GM19467 (cell line): ENCODE measurements around the gene DZIP1.
"Not testable (repeated sequence)": the region's sequence is repeated elsewhere in the genome, so short reads cannot be mapped to it uniquely, and the experiment has no call there.

ENCODE experiments used
- ATAC-seq: cut with Tn5 transposase; IDR thresholded peaks from one replicate; pipeline ENCODE4 v1.9.1; 2021; ENCODE audit warnings: mild to moderate bottlenecking, moderate library complexity; ENCODE audit not compliant: unreplicated experiment

DZIP1 gene

GRCh38 chr13:95644601-95645052 is at the start of gene DZIP1:
Gene DZIP1, minus strand, starts transcription at chr13:95644706. Its CDS starts 2,677 bp downstream, at chr13:95642029.
- ATAC-seq: no peak

GRCh38 chr13:95690986-95691385 is 46.5 kb upstream of the DZIP1 start:
- not testable (repeated sequence) for ATAC-seq

- ATAC-seq: no peak
Measured at GRCh38 chr13:95689582-95689926, 45.0 kb upstream of the DZIP1 start.

- not testable (repeated sequence) for ATAC-seq
Measured at GRCh38 chr13:95684960-95685359, 40.5 kb upstream of the DZIP1 start.

- ATAC-seq: no peak
Measured at GRCh38 chr13:95684418-95684817, 39.9 kb upstream of the DZIP1 start.

GRCh38 chr13:95679722-95680121 is 35.2 kb upstream of the DZIP1 start:
- no peak for ATAC-seq

- no peak for ATAC-seq
Measured at GRCh38 chr13:95678967-95679366, 34.5 kb upstream of the DZIP1 start.

GRCh38 chr13:95677564-95678266 is 33.2 kb upstream of the DZIP1 start:
- ATAC-seq: no peak

- ATAC-seq: peak; percentile 96
Measured at GRCh38 chr13:95676762-95677563, 32.5 kb upstream of the DZIP1 start, which contains the start of gene DNAJC3. Gene DNAJC3, plus strand, starts transcription at chr13:95677139. Its CDS starts 117 bp downstream, at chr13:95677256.

- ATAC-seq: peak; percentile 6
Measured at GRCh38 chr13:95676105-95676761, 31.7 kb upstream of the DZIP1 start.

GRCh38 chr13:95671597-95671996 is 27.1 kb upstream of the DZIP1 start:
- no peak for ATAC-seq

- ATAC-seq: not testable (repeated sequence)
Measured at GRCh38 chr13:95667235-95667634, 22.7 kb upstream of the DZIP1 start.

GRCh38 chr13:95660981-95661581 is 16.6 kb upstream of the DZIP1 start:
- no peak for ATAC-seq

- no peak for ATAC-seq
Measured at GRCh38 chr13:95659500-95659899, 15.0 kb upstream of the DZIP1 start.

- no peak for ATAC-seq
Measured at GRCh38 chr13:95656386-95657015, 12.0 kb upstream of the DZIP1 start.

- no peak for ATAC-seq
Measured at GRCh38 chr13:95652821-95653220, 8.3 kb upstream of the DZIP1 start.

GRCh38 chr13:95652244-95652764 is 7.8 kb upstream of the DZIP1 start:
- no peak for ATAC-seq

- ATAC-seq: no peak
Measured at GRCh38 chr13:95650696-95651095, 6.2 kb upstream of the DZIP1 start.

GRCh38 chr13:95647321-95647720 is 2.8 kb upstream of the DZIP1 start:
- ATAC-seq: no peak

- no peak for ATAC-seq
Measured at GRCh38 chr13:95643936-95644598, 439 bp downstream of the DZIP1 start.
